C4-2B (cell line): ENCODE results near the gene SLC25A17.

Experiments
- ZFX ChIP-seq: fragments of 450-650 bp; IDR thresholded peaks from 2 replicates; pipeline ENCODE4 v1.6.1; 2017
- TF ChIP-seq, protein P1 (sequence below): fragments of 450-650 bp; conservative IDR thresholded peaks from 2 replicates; pipeline ENCODE4 v1.5.1; 2017; ENCODE audit warnings: mild to moderate bottlenecking

DNA sequence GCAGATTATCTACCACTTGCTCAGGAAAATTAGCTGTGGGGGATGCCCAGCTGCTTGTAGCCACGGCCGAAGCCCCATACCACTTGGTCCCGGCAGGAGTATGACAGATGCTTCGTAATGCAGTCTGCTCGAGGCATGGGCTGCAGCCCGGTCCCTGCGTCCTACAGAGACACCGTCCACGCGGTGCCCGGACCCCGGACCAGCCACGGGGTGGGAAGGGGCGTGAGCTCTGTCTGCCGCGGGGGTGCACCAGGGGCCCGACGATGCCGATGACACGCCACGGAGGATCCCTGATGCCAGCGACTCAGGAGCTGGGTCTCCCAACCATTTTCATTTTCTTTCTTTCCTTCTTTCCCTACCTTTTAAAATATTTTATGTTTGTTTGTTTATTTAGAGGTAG is 30.0 kb downstream of the SLC25A17 start:
- TF ChIP-seq, protein P1, sequence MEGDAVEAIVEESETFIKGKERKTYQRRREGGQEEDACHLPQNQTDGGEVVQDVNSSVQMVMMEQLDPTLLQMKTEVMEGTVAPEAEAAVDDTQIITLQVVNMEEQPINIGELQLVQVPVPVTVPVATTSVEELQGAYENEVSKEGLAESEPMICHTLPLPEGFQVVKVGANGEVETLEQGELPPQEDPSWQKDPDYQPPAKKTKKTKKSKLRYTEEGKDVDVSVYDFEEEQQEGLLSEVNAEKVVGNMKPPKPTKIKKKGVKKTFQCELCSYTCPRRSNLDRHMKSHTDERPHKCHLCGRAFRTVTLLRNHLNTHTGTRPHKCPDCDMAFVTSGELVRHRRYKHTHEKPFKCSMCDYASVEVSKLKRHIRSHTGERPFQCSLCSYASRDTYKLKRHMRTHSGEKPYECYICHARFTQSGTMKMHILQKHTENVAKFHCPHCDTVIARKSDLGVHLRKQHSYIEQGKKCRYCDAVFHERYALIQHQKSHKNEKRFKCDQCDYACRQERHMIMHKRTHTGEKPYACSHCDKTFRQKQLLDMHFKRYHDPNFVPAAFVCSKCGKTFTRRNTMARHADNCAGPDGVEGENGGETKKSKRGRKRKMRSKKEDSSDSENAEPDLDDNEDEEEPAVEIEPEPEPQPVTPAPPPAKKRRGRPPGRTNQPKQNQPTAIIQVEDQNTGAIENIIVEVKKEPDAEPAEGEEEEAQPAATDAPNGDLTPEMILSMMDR, result no peak
- TF ChIP-seq ZFX, result no peak
